ENCODE measurements around the gene CDH13. TPM values are rescaled to one million over a fixed set of nuclear protein-coding genes. Genes with fewer than 3 reads are reported as not detected.

Gene CDH13
- polyA plus RNA-seq, 1 donor from 2014 or later, result 3.2 TPM

GRCh38 chr16:83626204-83626603 is 999.4 kb downstream of the CDH13 start:
- Histone ChIP-seq H2AFZ (ENCODE audit: low read depth, low read length) (no peak overlapping the region), H3K27ac (ENCODE audit: low read length) (no peak overlapping the region)
- TF ChIP-seq POLR2AphosphoS5 (IDR thresholded peaks at IDR 0.05), result no peak
- TF ChIP-seq REST (IDR thresholded peaks at IDR 0.05; ENCODE audit: borderline replicate concordance), result no peak
- no peak for TF ChIP-seq EP300 (conservative IDR thresholded peaks at IDR 0.05; ENCODE audit: poor library complexity, severe bottlenecking)
- no peak for TF ChIP-seq RAD21 (conservative IDR thresholded peaks at IDR 0.05)
- no peak for TF ChIP-seq MXI1 (conservative IDR thresholded peaks at IDR 0.05; ENCODE audit: poor library complexity, severe bottlenecking)
- no peak for TF ChIP-seq EZH2 (IDR thresholded peaks at IDR 0.05; ENCODE audit: borderline replicate concordance, insufficient read depth, low read length, poor library complexity, severe bottlenecking)
- TF ChIP-seq TAF1 (IDR thresholded peaks at IDR 0.05; ENCODE audit: low read depth), result no peak
- no peak for TF ChIP-seq SMC3 (conservative IDR thresholded peaks at IDR 0.05; ENCODE audit: poor library complexity)
- no peak for TF ChIP-seq CTCF (IDR thresholded peaks at IDR 0.05; ENCODE audit: poor library complexity, severe bottlenecking)

GRCh38 chr16:83626676-83627075 is 999.9 kb downstream of the CDH13 start:
- H3K27ac ChIP-seq (ENCODE audit: low read length), result no peak overlapping the region
- no peaks in the 10 kb centered on the region for H3K36me3 ChIP-seq (ENCODE audit: insufficient read depth, low read length)
- no peak overlapping the region for H2AFZ ChIP-seq (ENCODE audit: low read depth, low read length)
- no peak for TF ChIP-seq REST (IDR thresholded peaks at IDR 0.05; ENCODE audit: borderline replicate concordance)
- no peak for TF ChIP-seq EZH2 (IDR thresholded peaks at IDR 0.05; ENCODE audit: borderline replicate concordance, insufficient read depth, low read length, poor library complexity, severe bottlenecking)
- TF ChIP-seq MXI1 (conservative IDR thresholded peaks at IDR 0.05; ENCODE audit: poor library complexity, severe bottlenecking), result no peak
- no peak for TF ChIP-seq CTCF (IDR thresholded peaks at IDR 0.05; ENCODE audit: poor library complexity, severe bottlenecking)
- TF ChIP-seq TAF1 (IDR thresholded peaks at IDR 0.05; ENCODE audit: low read depth), result no peak
- no peak for TF ChIP-seq RAD21 (conservative IDR thresholded peaks at IDR 0.05)
- TF ChIP-seq EP300 (conservative IDR thresholded peaks at IDR 0.05; ENCODE audit: poor library complexity, severe bottlenecking), result no peak
- no peak for TF ChIP-seq POLR2AphosphoS5 (IDR thresholded peaks at IDR 0.05)
- no peak for TF ChIP-seq SMC3 (conservative IDR thresholded peaks at IDR 0.05; ENCODE audit: poor library complexity)
- H4K20me1 ChIP-seq (ENCODE audit: insufficient read depth), result no peaks in the 10 kb centered on the region
- no peak overlapping the region for H3K4me3 ChIP-seq (ENCODE audit: low read length)
- H3F3A ChIP-seq (ENCODE audit: insufficient read depth, low read length, poor library complexity, severe bottlenecking), result no peaks in the 10 kb centered on the region
- H3K9me2 ChIP-seq (ENCODE audit: insufficient read depth, low read length), result no peaks in the 10 kb centered on the region
- no peak overlapping the region for H3K4me2 ChIP-seq (ENCODE audit: low read length)
- no peak overlapping the region for H3K9ac ChIP-seq (ENCODE audit: low read length)
- H3K27me3 ChIP-seq (ENCODE audit: insufficient read depth, low read depth, low read length), result no peaks in the 10 kb centered on the region
- H3K79me2 ChIP-seq (replicated peaks; ENCODE audit: insufficient read depth, low read length), result no peaks in the 10 kb centered on the region
- no peaks in the 10 kb centered on the region for H3K9me3 ChIP-seq (ENCODE audit: low read length)

More at GRCh38 chr16:83626204-83626603, 999.4 kb downstream of the CDH13 start:
- H3K36me3 ChIP-seq (ENCODE audit: insufficient read depth, low read length), result no peaks in the 10 kb centered on the region
- no peaks in the 10 kb centered on the region for H3F3A ChIP-seq (ENCODE audit: insufficient read depth, low read length, poor library complexity, severe bottlenecking)
- H3K4me3 ChIP-seq (ENCODE audit: low read length), result no peak overlapping the region
- no peaks in the 10 kb centered on the region for H3K9me2 ChIP-seq (ENCODE audit: insufficient read depth, low read length)
- no peak overlapping the region for H3K4me2 ChIP-seq (ENCODE audit: low read length)
- H3K9ac ChIP-seq (ENCODE audit: low read length), result no peak overlapping the region
- no peaks in the 10 kb centered on the region for H3K27me3 ChIP-seq (ENCODE audit: insufficient read depth, low read depth, low read length)
- no peaks in the 10 kb centered on the region for H4K20me1 ChIP-seq (ENCODE audit: insufficient read depth)
- no peaks in the 10 kb centered on the region for H3K9me3 ChIP-seq (ENCODE audit: low read length)
- H3K79me2 ChIP-seq (replicated peaks; ENCODE audit: insufficient read depth, low read length), result no peaks in the 10 kb centered on the region

Data from neural cell (in vitro differentiated cells).